Gastroesophageal sphincter (tissue), 3 donors: ENCODE data around the gene KLF6.

ENCODE experiments used
- EP300 ChIP-seq: sonication (generic); formaldehyde crosslinking; IDR thresholded peaks from one replicate; pipeline ENCODE4 v1.6.1; 2017; ENCODE audit warnings: antibody characterized with exemption, mild to moderate bottlenecking
- POLR2A ChIP-seq, 2 donors: fragments of 450-650 bp; IDR thresholded peaks; one replicate each; pipeline ENCODE4 v1.6.1; 2017; ENCODE audit warnings: antibody characterized with exemption in 2 of 2, mild to moderate bottlenecking in 2 of 2, moderate library complexity in 1 of 2
- POLR2AphosphoS5 ChIP-seq: sonication (generic); formaldehyde crosslinking; IDR thresholded peaks from one replicate; pipeline ENCODE4 v1.6.1; 2017; ENCODE audit warnings: antibody characterized with exemption
- TF ChIP-seq, protein P1 (sequence below), 4 experiments: fragments of 200-600 bp in 2 of 4; fragments of 450-650 bp in 2 of 4; sonication (generic) in 1 of 4; IDR thresholded peaks; one replicate each; pipeline ENCODE4 v1.5.1; 2017 to 2019; ENCODE audit warnings: antibody characterized with exemption in 4 of 4, mild to moderate bottlenecking in 2 of 4, moderate library complexity in 2 of 4

DNA sequence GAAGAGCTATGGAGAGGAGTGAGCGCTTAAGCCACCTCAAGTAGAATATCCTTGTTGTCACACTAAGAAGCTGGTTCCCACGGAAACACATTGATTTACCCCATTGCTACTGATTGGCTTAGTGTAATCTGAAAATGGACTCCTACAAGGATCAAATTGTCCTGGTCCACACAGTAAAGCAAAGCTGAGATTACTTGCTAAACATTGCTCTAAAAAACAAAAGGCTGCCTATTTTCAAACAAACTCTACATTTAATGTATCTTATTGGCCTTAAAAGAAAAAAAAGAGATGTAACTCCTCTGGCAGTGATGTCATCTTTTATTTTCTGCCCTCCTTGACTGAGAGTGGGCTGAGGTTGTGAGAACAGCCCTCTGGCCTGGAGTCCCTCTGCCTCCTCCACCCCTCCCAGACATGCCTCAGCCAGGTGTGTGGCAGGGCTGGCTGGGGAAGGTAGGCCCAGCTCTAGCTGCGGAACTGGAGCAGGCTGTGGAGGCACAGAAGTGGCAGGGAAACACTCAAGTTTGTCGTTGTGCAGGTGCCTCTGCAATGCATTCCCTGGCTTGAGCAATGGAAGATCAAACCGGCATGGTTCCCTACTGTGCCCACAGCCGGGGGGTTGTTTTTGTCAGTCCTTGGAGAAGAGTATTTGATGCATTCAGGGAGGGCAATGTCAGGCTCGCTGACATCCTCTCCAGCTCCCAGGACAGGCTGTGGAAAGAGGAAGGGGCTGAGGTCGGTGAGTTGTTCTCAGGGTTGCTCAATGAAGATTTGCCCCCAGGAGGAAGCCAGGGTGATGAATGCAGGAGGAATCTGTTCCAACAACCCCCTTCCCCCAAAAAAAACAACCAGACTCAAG is 9.1 kb downstream of the KLF6 start:
- TF ChIP-seq, protein P1, sequence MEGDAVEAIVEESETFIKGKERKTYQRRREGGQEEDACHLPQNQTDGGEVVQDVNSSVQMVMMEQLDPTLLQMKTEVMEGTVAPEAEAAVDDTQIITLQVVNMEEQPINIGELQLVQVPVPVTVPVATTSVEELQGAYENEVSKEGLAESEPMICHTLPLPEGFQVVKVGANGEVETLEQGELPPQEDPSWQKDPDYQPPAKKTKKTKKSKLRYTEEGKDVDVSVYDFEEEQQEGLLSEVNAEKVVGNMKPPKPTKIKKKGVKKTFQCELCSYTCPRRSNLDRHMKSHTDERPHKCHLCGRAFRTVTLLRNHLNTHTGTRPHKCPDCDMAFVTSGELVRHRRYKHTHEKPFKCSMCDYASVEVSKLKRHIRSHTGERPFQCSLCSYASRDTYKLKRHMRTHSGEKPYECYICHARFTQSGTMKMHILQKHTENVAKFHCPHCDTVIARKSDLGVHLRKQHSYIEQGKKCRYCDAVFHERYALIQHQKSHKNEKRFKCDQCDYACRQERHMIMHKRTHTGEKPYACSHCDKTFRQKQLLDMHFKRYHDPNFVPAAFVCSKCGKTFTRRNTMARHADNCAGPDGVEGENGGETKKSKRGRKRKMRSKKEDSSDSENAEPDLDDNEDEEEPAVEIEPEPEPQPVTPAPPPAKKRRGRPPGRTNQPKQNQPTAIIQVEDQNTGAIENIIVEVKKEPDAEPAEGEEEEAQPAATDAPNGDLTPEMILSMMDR (IDR thresholded peaks at IDR 0.05) = no peak
- TF ChIP-seq POLR2AphosphoS5 = peak; percentile 83
- peak in 1 of 2 donors; percentile 11 for TF ChIP-seq POLR2A (IDR thresholded peaks at IDR 0.05)
- TF ChIP-seq EP300 = no peak
